HL-60 (cell line): Measurements from ENCODE around the gene TMEM233.

ENCODE experiments used
- GABPA ChIP-seq: IDR thresholded peaks from 2 replicates; pipeline ENCODE4 v1.6.1; 2012; ENCODE audit warnings: low read depth
- POLR2AphosphoS5 ChIP-seq: IDR thresholded peaks from 2 replicates; pipeline ENCODE4 v1.6.1; 2012; ENCODE audit warnings: low read depth
- TF ChIP-seq, protein P1 (sequence below): IDR thresholded peaks from one replicate; pipeline ENCODE4 v1.5.1; 2011; ENCODE audit warnings: low read length, control low read depth, inconsistent platforms; ENCODE audit not compliant: insufficient read depth
- TF ChIP-seq, protein P2 (sequence below): IDR thresholded peaks from 2 replicates; pipeline ENCODE4 v1.6.1; 2012; ENCODE audit warnings: low read depth; ENCODE audit not compliant: insufficient replicate concordance

DNA sequence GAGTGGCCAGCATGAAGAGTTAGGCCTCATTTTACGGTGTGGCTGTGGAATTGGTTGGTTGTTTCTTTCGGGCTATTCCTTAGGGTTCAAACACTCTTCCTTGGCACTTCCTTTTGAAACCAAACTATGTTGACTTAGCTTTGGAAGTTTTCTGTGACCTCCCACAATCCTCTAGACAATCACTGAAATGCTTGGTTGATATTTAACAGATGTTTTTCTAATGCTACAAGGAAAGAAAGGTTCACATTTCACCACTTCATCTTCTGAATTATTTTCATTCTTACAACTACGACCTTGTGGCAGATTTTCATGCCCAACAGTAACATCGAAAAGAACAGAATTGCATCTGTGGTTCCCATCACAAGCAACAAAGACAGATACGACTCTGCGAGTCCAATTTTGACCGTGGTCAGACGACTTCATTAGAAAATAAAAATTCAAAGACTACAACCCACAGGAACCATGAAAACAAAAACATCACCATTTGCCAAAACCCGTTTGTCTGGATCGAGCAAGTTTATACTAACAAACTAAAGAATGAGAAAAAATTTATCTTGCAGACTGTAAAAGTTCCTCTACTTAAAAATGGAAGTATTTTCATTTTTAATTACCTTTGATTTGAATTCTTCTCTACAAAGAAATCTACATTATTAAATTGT is 91.3 kb downstream of the TMEM233 start:
- TF ChIP-seq POLR2AphosphoS5 (no peak), GABPA (no peak)
- TF ChIP-seq, protein P1, sequence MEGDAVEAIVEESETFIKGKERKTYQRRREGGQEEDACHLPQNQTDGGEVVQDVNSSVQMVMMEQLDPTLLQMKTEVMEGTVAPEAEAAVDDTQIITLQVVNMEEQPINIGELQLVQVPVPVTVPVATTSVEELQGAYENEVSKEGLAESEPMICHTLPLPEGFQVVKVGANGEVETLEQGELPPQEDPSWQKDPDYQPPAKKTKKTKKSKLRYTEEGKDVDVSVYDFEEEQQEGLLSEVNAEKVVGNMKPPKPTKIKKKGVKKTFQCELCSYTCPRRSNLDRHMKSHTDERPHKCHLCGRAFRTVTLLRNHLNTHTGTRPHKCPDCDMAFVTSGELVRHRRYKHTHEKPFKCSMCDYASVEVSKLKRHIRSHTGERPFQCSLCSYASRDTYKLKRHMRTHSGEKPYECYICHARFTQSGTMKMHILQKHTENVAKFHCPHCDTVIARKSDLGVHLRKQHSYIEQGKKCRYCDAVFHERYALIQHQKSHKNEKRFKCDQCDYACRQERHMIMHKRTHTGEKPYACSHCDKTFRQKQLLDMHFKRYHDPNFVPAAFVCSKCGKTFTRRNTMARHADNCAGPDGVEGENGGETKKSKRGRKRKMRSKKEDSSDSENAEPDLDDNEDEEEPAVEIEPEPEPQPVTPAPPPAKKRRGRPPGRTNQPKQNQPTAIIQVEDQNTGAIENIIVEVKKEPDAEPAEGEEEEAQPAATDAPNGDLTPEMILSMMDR: no peak
- TF ChIP-seq, protein P2, sequence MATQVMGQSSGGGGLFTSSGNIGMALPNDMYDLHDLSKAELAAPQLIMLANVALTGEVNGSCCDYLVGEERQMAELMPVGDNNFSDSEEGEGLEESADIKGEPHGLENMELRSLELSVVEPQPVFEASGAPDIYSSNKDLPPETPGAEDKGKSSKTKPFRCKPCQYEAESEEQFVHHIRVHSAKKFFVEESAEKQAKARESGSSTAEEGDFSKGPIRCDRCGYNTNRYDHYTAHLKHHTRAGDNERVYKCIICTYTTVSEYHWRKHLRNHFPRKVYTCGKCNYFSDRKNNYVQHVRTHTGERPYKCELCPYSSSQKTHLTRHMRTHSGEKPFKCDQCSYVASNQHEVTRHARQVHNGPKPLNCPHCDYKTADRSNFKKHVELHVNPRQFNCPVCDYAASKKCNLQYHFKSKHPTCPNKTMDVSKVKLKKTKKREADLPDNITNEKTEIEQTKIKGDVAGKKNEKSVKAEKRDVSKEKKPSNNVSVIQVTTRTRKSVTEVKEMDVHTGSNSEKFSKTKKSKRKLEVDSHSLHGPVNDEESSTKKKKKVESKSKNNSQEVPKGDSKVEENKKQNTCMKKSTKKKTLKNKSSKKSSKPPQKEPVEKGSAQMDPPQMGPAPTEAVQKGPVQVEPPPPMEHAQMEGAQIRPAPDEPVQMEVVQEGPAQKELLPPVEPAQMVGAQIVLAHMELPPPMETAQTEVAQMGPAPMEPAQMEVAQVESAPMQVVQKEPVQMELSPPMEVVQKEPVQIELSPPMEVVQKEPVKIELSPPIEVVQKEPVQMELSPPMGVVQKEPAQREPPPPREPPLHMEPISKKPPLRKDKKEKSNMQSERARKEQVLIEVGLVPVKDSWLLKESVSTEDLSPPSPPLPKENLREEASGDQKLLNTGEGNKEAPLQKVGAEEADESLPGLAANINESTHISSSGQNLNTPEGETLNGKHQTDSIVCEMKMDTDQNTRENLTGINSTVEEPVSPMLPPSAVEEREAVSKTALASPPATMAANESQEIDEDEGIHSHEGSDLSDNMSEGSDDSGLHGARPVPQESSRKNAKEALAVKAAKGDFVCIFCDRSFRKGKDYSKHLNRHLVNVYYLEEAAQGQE: no peak
